ENCODE data around the gene APBB2.

DNA sequence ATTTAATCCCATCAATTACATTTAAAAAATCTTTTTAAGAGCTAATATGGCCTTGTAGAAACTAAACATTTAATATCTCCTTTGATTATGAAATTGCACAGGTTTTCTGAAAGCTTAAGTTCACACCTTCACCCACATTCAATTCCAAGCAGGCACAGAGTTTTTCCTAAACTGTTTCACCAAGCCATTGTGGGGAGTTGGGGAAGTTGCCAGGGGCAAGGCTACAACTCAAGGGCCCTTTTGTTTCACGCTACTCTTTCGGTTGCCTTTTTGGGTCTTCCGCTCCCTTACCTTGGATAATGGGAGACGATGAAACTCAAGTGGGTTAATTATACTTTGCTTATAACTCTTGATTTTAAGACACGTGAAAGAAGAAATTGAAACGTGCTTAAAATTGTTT is 33.3 kb downstream of the APBB2 start:
- TF ChIP-seq GATA2 (IDR thresholded peaks at IDR 0.05; ENCODE audit: low read depth, low read length) = no peak
- no peak for TF ChIP-seq GATA3 (IDR thresholded peaks at IDR 0.05; ENCODE audit: low read depth, low read length)
